HPDE6-E6E7 (cell line): ENCODE measurements around the gene ANKS1B.
"Not testable (repeated sequence)": the region's sequence is repeated elsewhere in the genome, so short reads cannot be mapped to it uniquely, and the experiment has no call there.

Source experiments
- DNase-seq: peaks from one replicate; pipeline ENCODE4 v3.0.0; 2011; ENCODE audit warnings: missing footprints; ENCODE audit errors: extremely low spot score

Gene ANKS1B

DNA sequence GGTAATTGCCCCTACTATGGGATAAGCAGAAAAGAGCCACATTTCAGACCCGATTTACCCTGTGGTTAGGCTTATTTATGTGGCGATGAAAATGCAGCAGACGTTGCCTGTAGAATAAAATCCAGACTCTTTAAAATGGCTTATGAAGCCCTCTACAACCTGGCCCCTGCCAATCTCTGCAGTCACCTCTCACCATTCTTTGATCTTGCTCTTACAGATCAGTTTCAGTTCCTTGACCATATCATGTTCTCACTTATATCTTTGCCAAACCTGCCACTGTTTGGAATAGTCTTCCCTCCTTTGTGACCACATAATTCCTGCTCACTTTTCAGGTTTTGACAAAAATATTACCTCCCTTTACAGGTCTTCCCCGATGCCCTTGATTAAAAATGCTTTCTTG lies 601.5 kb downstream of the ANKS1B start:
- no peak for DNase-seq

DNA sequence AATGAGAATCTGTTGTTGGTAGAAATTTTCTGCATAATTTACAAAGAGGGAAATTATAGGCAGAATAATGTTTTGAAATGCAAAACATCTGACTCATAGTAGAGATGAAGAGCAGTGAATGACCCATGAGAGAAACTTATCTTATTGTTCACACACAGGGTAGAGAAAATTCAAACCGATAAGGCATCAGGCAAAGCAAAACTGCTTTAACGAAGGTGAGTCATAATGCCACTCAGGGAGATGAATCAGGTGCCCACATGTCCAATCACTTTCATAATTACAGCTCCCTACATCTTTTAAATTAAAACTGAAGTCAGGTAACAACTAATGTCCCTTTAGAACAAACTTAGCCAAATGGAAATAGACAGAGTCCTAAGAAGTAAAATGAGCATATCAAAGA lies 602.7 kb downstream of the ANKS1B start:
- no peak for DNase-seq

DNA sequence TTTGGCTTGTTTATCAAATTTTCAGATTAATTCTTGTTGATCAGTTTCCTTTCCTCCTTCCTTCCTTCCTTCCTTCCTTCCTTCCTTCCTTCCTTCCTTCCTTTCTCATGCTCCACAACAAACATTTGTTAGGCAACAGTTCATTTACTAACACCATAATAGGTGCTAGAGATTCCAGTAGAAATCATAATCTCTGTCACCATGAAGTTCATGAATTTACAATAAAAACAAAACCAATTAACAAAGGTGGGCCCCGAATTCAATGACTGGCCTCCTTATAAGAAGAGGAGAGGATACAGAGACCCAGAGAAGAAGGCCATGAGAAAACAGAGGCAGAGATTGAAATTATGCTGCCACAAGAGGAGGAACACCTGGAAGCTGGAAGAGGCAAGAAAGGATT lies 604.0 kb downstream of the ANKS1B start:
- no peak for DNase-seq

DNA sequence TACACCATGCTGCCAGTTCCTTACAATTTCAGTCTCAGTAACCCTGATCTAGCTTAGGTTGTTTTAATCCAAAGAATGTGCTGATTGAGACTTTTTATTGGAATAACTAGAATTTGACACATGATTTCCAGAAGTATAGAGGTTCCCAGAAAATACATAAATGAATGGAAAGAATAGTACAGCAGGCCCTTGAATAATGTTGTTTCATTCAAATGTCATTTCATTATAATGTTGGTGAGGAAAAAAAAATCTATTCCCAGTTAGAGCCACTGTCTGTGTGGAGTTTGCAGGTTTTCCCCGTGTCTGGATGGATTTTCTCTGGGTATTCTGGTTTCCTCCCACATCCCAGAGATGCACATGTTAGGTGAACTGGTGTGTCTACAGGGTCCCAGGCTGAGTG lies 610.7 kb downstream of the ANKS1B start:
- DNase-seq: no peak

DNA sequence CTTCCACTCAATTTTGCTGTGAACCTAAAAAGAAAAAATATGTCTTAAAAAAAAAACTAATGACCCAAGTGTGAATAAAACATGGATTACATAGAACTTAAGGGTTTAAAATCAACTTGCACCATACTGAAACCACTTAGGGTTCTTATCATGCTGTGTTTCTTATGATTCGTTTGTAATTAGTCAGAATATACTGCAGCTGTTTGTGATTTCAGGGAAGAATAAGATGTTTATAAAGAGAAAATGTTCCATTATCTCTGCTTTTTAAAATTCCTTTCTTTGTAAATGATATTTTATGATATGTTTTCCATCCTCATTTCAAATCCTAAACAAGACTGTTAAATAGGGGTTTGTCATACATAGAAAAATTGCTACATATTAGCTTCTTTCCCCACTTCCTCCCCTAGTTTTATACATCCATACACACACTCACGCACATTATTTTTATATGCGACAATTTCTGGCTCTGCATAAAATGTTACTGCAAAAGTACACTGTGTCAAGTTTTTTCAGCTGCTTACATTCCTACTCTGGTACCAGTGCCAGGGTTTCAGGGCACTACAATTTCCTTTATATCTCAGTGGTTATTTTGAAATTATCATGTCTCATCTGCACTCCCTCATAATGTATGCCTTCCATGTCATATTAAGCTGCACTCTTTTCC lies 612.3 kb downstream of the ANKS1B start:
- no peak for DNase-seq

DNA sequence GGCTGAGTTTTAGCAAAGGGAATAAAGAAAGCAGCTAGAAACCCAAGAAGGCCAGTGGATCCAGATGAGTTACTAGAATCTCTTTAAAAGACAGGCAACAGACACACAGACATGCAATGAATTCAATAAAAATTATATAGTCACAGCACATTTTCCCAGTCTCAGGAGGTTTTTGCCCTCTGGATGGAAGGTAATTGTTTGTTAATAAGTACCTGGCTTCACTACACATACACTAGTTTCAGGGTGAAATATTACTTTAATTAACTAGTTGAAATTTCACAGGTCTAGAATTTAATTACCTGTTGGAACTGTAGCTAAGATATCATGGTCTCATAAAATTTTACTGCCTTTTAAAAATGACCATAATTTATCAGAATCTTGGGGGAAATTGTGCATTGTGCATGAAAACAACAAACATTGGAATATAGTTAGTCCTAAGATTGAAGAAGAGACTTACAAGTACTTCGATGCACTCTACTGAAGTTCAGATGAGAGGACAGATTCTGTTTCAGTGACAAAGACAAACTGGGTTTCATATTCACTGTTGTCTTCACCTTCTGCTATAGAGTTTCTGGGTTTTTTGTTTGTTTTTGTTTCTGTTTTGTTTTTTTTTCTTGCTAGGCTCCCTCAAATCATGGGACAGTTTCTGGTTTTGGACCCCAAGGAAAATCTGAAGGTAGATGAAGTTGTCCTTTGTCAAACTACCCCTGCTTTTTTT lies 614.2 kb downstream of the ANKS1B start:
- DNase-seq: no peak

DNA sequence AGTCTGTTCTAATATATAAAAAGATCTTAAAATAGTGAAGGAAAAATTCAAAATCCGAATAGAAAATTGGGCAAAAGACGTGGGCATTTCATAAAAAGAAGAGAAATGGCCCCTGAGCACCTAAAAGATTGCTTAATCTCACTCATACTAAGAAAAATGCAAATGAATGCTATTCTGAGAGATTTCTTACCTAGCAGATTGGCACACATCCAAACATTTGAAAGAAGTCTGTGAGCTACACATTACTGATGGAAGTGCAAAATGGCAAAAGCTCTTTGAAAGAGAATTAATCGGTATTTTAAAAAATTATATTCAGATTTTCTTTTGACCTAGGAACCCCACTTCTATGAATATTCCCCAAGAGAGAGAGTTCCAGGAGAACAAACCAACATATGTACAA lies 617.6 kb downstream of the ANKS1B start:
- DNase-seq: no peak

DNA sequence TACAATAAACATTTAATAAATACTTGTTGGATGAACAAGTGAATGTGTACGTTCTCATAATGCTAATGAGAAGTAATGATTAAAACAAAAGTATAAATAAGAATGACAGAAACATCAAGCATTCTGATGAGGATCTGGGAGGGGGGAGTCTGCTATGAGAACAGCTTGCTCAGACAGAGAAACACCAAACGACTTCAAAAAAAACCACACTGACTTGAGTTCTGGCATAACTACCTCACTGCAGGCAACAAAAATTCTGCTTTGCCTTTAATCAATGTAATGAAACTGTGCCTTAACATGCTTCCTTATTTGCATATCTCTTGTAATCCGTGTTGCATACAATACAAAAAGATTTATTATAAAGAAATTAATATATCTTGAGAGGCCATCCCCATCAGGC lies 632.5 kb downstream of the ANKS1B start:
- DNase-seq: no peak

DNA sequence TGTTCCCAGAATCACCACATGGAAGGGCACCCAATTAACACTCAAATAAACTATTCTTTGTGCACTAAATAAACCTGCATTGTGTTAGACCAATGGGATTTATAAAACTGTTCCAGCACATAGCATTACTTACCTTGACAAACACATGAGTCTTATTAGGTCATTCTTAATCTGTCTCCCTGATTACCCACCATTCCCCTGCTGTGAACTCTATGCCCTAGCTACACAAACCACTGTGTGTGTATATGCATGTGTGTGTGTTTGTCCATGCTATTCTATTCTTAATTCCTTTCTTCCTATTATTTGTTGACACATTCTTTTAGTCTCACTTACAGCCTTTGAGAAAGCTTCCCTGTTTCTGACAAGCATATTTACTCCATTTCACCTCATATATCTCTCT lies 640.8 kb downstream of the ANKS1B start:
- no peak for DNase-seq

DNA sequence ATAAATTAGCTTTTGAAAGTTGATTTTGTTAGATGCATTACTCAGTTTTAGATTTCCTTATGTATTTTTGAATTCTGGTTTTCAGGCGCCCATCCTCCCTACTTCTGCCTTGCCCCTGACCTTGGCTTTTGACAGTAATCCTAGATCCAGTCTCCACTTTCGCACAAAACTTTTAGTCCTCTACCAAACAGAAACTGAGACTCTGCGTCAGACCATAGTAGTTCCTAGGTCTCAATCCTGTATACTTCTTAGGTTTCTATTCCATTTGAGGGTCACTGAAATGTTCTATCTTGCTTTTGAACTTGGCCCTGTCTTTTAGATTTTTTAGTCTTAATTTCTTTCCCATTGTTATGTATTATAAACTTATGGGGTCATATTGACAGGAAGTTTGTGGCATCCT lies 645.1 kb downstream of the ANKS1B start:
- no peak for DNase-seq

DNA sequence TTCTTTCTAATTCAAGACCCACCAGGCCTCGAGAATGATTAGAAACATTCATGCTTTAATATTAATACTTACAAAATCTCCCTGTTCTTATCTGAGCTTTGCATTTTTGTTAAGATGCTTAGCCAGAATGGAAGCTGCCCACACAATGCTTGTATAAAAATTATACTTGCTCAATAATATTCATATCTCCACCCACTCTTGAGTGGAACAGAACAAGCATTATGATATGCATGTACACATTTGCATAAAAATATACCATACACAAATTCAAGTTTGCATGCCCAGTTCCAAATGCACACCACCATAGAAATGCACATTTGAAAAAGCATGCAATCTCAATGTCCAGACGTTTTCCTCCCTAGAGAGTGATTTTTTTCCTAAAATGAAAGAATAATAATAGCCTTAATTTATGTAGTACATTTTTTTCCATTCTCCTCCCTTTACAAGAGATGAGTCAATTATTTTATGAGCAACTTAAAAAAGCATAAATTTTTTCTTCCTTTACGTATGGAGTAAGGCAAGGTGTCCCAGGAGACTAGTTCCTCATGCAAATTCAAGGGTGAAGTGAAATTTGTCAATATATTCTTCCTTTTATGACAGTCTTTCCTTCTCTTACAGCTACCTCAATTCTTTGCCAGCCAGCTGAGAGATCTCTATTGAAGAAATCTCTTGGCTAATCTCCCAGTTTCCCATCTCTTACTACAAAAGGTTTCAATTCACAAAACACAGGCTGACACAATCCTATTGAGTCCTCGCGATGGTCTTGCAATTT lies 650.3 kb downstream of the ANKS1B start:
- no peak for DNase-seq

DNA sequence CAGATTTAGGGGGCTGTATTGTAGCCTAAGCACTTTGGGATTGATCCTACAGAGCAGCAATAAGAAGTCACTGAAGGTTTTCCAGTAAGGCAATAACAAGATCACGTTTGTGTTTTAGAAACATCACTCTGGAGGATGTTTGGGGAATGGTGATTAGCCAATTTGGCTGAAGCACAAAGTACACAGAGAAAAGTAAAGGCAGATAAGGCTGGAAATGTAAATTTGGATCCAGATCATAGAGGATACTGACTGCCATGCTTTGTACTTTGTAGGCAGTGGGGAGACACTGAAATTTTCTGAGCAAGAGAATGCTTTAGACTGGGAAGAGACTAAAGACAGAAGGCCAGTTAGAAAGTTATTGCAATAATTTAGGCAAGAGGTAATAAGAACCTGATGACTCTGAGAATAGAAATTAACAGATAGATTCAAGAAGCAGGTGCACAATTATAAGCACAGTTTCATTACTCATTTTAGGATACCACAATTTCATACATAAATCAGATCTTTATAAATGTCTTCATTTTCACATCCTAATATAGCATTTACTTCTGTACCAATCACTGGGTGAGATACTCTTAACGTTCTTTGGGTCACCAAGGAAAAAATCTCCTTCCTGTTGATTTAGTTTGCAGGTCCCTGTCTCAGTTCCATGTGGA lies 651.7 kb downstream of the ANKS1B start:
- no peak for DNase-seq

DNA sequence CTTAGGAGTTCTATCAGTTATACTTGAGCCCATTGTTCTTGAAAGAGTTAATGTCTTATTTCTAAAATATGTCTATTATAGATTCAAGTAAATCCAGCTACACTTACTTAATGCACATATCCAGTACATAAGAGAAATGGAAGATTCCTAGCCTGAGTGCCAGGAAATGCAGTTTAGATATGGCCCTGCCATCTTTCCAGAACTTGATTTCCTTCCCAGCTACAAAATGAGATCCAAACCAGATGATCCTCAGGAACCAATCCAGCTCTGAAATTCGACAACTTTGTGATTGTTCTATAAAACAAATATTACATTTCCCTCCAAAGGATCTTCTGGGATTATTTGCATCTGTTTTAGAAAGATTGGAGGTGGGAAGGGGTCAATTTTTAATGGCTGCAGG lies 654.5 kb downstream of the ANKS1B start:
- no peak for DNase-seq

DNA sequence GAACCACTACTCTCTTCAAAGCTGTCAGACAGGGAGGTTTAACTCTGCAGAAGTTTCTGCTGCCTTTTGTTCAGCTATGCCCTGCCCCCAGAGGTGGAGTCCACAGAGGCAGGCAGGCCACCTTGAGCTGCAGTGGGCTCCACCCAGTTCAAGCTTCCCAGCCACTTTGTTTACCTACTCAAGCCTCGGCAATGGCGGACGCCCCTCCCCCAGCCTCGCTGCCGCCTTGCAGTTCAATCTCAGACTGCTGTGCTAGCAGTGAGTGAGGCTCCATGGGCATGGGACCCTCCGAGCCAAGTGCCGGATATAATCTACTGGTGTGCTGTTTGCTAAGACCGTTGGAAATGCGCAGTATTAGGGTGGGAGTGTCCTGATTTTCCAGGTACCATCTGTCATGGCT lies 663.5 kb downstream of the ANKS1B start:
- not testable (repeated sequence) for DNase-seq

DNA sequence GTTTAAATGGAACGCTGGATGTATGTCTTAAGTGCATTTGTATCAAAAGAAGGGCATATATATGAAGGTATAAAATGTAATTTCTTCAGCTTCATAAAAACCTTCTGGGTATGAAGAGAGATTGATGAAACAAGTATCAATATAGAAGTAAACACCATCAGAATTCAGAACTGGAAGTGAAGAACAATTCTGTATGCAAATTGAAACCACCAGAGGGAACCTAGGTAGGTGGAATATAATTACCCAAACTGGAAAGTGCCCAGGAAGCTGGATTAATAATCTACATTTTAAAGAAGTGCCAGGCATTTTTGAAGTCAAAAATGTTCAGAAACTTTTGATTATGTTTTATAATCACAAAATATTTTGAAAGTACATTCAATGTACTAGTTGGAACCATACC lies 673.4 kb downstream of the ANKS1B start:
- no peak for DNase-seq

DNA sequence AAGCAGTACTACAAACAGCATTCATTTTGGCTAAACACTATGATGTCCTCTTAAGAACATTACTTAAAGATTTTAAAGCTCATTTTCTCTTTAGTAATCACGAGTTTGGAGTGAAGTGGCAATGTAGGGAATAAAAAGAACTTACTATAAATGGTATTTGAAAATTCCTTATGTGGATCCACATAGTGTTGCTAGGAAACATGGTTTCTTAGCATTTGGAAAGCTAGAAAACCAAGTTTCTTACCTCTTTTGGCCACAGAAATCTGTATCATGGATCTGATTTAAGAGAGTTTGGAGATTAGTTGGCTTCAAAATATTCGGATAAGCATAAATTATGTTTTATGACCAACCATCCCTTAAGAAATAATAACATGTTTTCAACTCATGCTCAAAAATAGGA lies 674.9 kb downstream of the ANKS1B start:
- DNase-seq: no peak

DNA sequence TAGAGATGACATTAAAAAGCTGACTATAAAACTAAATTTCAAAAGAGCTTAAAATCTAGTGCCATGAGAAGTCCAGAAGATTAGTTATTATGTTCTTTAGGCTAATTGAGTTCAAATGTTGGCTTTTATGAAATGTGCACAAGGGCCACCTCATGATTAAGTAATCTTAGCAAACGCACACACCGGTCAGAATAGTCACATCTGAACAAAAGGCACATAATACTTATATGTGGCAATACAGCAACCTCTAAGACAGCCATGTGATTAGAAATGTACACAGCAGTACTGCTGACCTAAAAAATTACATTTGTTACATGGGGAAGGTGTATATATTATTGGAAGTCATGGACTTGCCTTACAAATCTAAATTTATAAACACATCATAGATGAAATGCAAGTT lies 681.9 kb downstream of the ANKS1B start:
- no peak for DNase-seq

DNA sequence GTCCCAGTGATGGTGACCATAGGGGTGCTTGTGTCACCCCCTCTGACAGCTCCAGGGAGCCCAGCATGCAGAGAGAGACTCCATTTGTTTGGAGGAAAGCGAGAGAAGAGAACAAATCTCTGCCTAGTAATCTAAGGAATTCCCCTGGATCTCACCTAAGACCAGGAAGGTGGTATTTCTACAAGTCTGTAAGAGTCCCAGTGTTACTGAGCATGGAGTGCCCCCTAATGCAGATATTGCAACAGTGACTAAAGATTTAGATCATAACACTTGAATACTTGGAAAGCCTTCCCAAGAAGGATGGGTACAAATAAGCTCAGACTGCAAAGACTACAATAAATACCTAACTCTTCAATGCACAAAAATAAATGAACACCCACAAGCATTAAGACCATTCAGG lies 697.6 kb downstream of the ANKS1B start:
- no peak for DNase-seq

DNA sequence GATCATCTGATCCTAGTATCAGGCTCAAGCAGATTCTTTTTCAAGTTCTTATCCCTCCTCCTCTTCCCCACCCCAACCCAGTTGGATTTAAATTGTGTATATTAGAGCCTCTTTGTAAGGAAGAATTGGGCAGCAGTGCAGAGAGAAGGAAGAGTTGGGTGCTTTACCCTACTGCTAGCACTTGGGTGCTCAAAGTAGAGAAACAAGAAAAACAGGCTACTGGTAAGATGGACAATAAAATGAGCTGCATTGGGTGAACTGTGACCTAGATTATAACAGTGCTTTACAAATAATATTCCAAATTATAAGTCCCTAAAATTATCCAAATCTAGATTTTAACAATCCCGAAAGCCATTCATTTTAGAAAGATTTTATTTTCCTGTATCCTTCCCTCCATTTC lies 700.6 kb downstream of the ANKS1B start:
- no peak for DNase-seq

DNA sequence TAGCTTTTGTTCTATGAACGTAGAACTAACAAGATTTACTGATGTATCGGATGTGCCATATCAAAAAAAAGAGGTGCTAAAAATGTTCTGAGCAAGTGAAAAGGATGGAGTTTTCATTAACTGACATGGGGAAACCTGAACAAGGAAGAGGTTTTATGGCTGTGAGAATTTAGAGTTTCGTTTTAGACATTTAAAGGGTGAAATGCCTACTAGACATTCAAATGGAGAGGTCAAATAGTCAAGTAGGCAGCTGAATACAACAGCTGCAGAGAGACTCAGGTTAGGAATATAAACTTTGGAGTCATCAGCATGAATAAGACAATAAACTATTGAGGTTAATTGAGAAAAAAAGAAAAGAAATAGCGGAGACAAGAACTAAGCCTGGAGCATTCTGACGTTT lies 702.1 kb downstream of the ANKS1B start:
- DNase-seq: no peak

DNA sequence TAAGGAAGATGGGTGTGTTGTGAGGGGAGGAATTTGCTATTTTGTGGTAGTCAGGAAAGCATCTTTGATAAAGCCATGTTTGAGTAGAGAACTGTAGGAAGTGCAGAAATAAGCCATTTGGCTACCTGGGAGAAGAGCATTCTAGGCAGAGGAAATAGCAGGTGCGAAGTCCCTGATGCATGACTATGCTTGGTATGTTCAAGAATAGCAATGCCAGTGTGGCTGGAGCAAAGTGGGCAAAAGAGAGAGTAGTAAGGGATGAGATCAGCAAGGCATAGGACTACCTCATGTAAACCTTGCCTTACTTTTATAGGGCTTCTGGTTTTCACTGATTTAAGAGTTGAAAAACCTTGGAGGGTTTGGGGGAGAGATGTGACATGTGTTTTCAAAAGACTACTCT lies 702.6 kb downstream of the ANKS1B start:
- DNase-seq: no peak

DNA sequence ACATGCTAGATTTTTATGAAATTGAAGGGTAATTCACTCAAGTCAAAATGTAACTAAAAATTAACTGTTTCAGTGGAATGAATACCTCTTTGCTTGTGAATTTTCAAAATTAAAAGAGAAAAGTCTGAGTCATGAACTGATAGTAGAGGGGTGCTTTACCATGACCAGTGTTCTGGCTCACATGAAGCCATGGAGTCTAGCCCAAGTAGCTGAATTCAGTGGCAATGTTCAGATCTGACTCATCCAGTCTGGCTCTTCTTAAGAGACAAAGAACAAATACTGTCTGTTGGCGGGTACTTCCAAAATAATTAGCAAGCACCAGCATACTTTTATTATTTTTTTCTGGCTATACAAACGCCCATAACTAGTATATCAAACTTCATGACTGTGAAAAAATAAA lies 703.5 kb downstream of the ANKS1B start:
- no peak for DNase-seq

DNA sequence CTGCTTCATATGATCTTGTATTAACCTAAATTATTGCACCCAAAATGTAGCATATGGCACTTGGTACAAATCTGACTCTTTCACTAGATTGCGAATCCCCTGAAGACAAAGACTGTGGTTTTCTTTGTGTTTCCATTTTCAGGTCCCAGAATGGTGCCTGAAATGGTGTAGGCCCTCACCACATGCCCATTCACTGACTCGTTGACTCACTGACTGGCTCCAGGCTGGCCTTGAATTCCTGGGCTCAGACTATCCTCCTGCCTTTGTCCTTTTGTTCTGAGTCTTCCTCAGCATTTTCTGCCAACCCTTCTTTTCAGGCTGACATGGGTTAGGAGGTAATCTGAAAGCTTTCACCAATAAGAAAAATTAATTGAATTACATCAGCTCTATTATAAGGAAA lies 705.8 kb downstream of the ANKS1B start:
- DNase-seq: no peak
